Measurements from ENCODE around the gene TSR1. TPM values are rescaled to one million over a fixed set of nuclear protein-coding genes. Genes with fewer than 3 reads are reported as not detected.
"Not testable (repeated sequence)": the region's sequence is repeated elsewhere in the genome, so short reads cannot be mapped to it uniquely, and the experiment has no call there.

Gene TSR1
- total and polyA plus RNA-seq, 7 donors, result 31.0 to 64.2 (median 50.9) TPM

DNA sequence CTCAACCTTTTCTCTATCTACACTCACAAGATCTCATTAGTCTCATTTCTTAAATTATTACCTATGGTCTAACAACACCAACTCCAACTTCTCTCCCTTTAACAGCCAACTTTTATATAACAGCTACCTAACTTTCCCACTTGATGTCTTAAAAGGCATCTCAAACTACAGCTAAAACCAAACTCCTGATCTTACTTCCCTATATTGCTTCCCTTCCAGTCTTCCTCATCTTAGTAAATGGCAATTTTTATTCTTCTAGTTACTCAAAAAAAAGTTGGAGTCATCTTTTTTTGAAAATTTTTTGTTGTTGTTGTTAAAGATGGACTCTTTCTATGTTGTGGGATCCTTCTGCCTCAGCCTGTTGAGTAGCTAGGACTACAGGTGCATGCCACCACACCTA is 17.2 kb downstream of the TSR1 start:
- no peaks in the 10 kb centered on the region for H3K27me3 ChIP-seq (ENCODE audit: insufficient read depth in 3 of 3, low read length in 2 of 3)
- TF ChIP-seq, protein P1, sequence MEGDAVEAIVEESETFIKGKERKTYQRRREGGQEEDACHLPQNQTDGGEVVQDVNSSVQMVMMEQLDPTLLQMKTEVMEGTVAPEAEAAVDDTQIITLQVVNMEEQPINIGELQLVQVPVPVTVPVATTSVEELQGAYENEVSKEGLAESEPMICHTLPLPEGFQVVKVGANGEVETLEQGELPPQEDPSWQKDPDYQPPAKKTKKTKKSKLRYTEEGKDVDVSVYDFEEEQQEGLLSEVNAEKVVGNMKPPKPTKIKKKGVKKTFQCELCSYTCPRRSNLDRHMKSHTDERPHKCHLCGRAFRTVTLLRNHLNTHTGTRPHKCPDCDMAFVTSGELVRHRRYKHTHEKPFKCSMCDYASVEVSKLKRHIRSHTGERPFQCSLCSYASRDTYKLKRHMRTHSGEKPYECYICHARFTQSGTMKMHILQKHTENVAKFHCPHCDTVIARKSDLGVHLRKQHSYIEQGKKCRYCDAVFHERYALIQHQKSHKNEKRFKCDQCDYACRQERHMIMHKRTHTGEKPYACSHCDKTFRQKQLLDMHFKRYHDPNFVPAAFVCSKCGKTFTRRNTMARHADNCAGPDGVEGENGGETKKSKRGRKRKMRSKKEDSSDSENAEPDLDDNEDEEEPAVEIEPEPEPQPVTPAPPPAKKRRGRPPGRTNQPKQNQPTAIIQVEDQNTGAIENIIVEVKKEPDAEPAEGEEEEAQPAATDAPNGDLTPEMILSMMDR (IDR thresholded peaks at IDR 0.05), result no peak
- H3K27ac ChIP-seq, result no peak overlapping the region
- H3K4me3 ChIP-seq, result no peak overlapping the region
- peaks cover 16 to 37% of the 10 kb centered on the region in 2 donors for H3K36me3 ChIP-seq (ENCODE audit: insufficient read depth in 1 of 2, low read depth in 1 of 2)
- intact Hi-C loops (cut with DNase I), result loop anchor here in 1 of 2 donors (10.0 kb wide), 1 partner anchor 654 kb away; no protein-coding TSS in a partner anchor
- H3K9me3 ChIP-seq, result no peaks in the 10 kb centered on the region
- ATAC-seq, result no peak
- no peaks in the 10 kb centered on the region for H3K4me1 ChIP-seq
- no peak for DNase-seq

DNA sequence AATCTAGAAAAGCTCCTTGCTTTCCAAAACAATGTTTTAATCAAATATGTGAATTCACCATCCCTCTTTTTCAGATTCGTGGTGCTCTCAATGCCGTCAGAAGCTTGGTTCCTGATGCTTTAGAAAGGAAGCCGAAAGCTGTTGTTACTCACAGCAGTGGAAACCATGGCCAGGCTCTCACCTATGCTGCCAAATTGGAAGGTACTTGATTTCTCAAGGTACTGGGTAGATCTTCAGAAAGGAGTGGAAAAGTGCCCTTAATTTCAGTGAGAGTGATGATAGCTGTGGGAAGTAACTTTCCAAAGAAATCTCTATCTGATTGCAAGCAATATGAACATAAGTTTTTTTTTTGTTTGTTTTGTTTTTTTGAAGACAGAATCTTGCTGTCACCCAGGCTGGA is 18.5 kb downstream of the TSR1 start:
- peaks cover 5 to 24% of the 10 kb centered on the region in 2 donors for H3K36me3 ChIP-seq (ENCODE audit: insufficient read depth in 1 of 2, low read depth in 1 of 2)
- H3K27ac ChIP-seq, result no peak overlapping the region
- H3K9me3 ChIP-seq, result no peaks in the 10 kb centered on the region
- H3K27me3 ChIP-seq (ENCODE audit: insufficient read depth in 3 of 3, low read length in 2 of 3), result no peaks in the 10 kb centered on the region
- H3K4me1 ChIP-seq, result no peaks in the 10 kb centered on the region
- TF ChIP-seq, protein P1 (IDR thresholded peaks at IDR 0.05), result no peak
- 85 to 92% (median 91%) methylated on average over 3 of the region's 3 CpGs for WGBS, 3 donors
- no peak for DNase-seq
- intact Hi-C loops (cut with DNase I), result loop anchor here in 1 of 2 donors (10.0 kb wide), 1 partner anchor 653 kb away; no protein-coding TSS in a partner anchor
- ATAC-seq, result no peak
- no peak overlapping the region for H3K4me3 ChIP-seq

DNA sequence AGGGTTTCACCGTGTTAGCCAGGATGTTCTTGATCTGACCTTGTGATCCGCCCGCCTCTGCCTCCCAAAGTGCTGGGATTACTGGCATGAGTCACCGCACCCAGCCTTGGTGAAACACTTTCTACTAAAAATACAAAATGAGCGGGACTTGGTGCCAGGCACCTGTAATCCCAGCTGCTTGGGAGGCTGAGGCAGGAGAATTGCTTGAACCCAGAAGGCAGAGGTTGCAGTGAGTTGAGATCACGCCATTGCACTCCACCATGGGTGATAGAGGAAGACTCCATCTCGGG is 19.4 kb downstream of the TSR1 start:
- intact Hi-C loops (cut with DNase I), result loop anchor here in 1 of 2 donors (10.0 kb wide), 1 partner anchor 652 kb away; no protein-coding TSS in a partner anchor
- H3K27ac ChIP-seq; H3K4me1 ChIP-seq; DNase-seq; ATAC-seq; H3K4me3 ChIP-seq; H3K9me3 ChIP-seq; H3K27me3 ChIP-seq (ENCODE audit: insufficient read depth in 3 of 3, low read length in 2 of 3): not testable (repeated sequence)
- peaks cover 3 to 15% of the 10 kb centered on the region in 2 donors for H3K36me3 ChIP-seq (ENCODE audit: insufficient read depth in 1 of 2, low read depth in 1 of 2)
- 87 to 88% (median 88%) methylated on average over 7 of the region's 7 CpGs for WGBS, 3 donors

GRCh38 chr17:2312736-2313135 is 23.5 kb downstream of the TSR1 start:
- Histone ChIP-seq H3K4me1 (no peaks in the 10 kb centered on the region), H3K36me3 (ENCODE audit: insufficient read depth in 1 of 2, low read depth in 1 of 2) (no peaks in the 10 kb centered on the region), H3K27ac (no peak overlapping the region), H3K27me3 (ENCODE audit: insufficient read depth in 3 of 3, low read length in 2 of 3) (no peaks in the 10 kb centered on the region), H3K9me3 (no peaks in the 10 kb centered on the region), H3K4me3 (no peak overlapping the region)
- intact Hi-C loops (cut with DNase I), result loop anchor here in 1 of 2 donors (10.0 kb wide), 1 partner anchor 648 kb away; no protein-coding TSS in a partner anchor
- TF ChIP-seq, protein P1 (IDR thresholded peaks at IDR 0.05), result no peak
- DNase-seq, result no peak
- WGBS, 3 donors, result 87 to 96% (median 92%) methylated on average over 5 of the region's 5 CpGs
- no peak for ATAC-seq

DNA sequence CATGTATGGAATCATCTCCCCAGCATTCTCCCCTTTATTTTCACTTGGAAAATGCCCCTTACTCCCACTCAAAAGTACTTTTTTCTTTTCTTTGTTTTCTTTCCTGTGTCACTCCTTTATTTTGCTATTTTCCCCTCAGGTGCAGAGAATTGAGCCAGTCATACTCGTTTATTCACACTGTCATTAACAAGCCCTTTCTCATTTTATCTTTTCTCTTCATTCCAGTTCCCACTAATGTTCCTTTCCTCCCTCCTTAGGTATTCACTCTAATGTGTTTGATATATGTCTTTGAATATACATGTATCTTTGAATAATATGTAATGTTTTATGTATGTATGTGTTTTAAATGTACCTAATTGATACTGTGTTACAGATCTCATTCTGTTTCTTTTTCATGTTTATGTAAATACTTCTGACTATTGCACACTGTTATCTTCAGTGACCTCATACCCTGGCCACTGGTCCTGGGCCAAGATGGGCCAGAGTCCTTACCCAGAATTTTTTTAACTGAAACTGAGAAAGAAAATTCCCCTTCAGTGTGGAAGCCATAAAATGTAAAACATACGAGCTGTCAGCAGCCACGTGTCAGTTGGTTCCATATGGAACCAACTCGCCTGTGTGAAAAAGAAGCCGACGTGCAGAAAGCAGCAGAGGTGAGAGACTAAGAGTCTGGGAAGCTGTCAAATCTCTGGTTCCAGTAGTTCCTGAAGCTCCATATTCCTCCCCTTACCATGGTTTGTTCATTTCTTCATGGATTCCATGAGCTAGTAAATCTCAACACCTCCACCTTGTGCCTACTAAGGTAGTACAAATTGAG is 26.7 kb downstream of the TSR1 start:
- no peak for DNase-seq
- Histone ChIP-seq H3K27ac (no peak overlapping the region), H3K36me3 (ENCODE audit: insufficient read depth in 1 of 2, low read depth in 1 of 2) (peaks cover 0 to 5% of the 10 kb centered on the region in 2 donors), H3K4me3 (no peak overlapping the region), H3K4me1 (no peaks in the 10 kb centered on the region), H3K9me3 (no peaks in the 10 kb centered on the region), H3K27me3 (ENCODE audit: insufficient read depth in 3 of 3, low read length in 2 of 3) (no peaks in the 10 kb centered on the region)
- WGBS, 3 donors, result 60 to 71% (median 69%) methylated on average over 6 of the region's 6 CpGs
- intact Hi-C loops (cut with DNase I), result loop anchor here in 1 of 2 donors (10.0 kb wide), 1 partner anchor 645 kb away; no protein-coding TSS in a partner anchor
- ATAC-seq, result no peak
- TF ChIP-seq, protein P1 (IDR thresholded peaks at IDR 0.05), result no peak
